Keratinocyte (primary cell): ENCODE data around the gene CNOT8. TPM values are rescaled to one million over a fixed set of nuclear protein-coding genes. Genes with fewer than 3 reads are reported as not detected.
"Not testable (repeated sequence)": the region's sequence is repeated elsewhere in the genome, so short reads cannot be mapped to it uniquely, and the experiment has no call there.

Experiments
- DNase-seq: peaks from one replicate; pipeline ENCODE4 v3.0.0-alpha.2; 2011; ENCODE audit warnings: low read depth, missing footprints, low spot score
- FAIRE-seq: peaks from 2 replicates; lab custom pipeline; 2011; peaks lifted over from hg19 to GRCh38; lab: Jason Lieb, UNC
- H2AFZ ChIP-seq: 2 replicates; pipeline ENCODE4 v1.6.0; 2012; ENCODE audit warnings: low read length, control low read depth, inconsistent platforms; ENCODE audit not compliant: control insufficient read depth
- H3K27ac ChIP-seq: 2 replicates; pipeline ENCODE4 v1.5.1; 2011; ENCODE audit warnings: low read length; ENCODE audit not compliant: control insufficient read depth, insufficient read depth
- H3K27me3 ChIP-seq: 3 replicates; pipeline ENCODE4 v1.6.0; 2011; ENCODE audit warnings: low read length; ENCODE audit not compliant: control insufficient read depth, insufficient read depth; ENCODE audit errors: extremely low read depth
- H3K36me3 ChIP-seq, 2 experiments: 2 replicates in 1 of 2; 3 replicates in 1 of 2; pipeline ENCODE4 v1.5.1; 2011; ENCODE audit warnings: low read length in 2 of 2, mild to moderate bottlenecking in 1 of 2; ENCODE audit not compliant: control insufficient read depth in 2 of 2, insufficient read depth in 2 of 2; ENCODE audit errors: extremely low read depth in 1 of 2
- H3K4me1 ChIP-seq: 3 replicates; pipeline ENCODE4 v1.5.1; 2011; ENCODE audit warnings: low read length; ENCODE audit not compliant: control insufficient read depth, insufficient read depth; ENCODE audit errors: extremely low read depth
- H3K4me2 ChIP-seq: 3 replicates; pipeline ENCODE4 v1.6.0; 2011; ENCODE audit warnings: low read depth, low read length; ENCODE audit not compliant: control insufficient read depth, insufficient read depth; ENCODE audit errors: extremely low read depth
- H3K4me3 ChIP-seq, 3 experiments: fragments of 200-600 bp in 1 of 3; sonication (generic) in 1 of 3; 2 replicates in 2 of 3; 3 replicates in 1 of 3; pipeline ENCODE4 v1.5.1; 2011 to 2016; ENCODE audit warnings: low read length in 3 of 3, mild to moderate bottlenecking in 3 of 3, control low read depth in 2 of 3, inconsistent platforms in 1 of 3, low read depth in 1 of 3, mixed read lengths in 1 of 3, mixed run types in 1 of 3, moderate library complexity in 1 of 3; ENCODE audit not compliant: control insufficient read depth in 2 of 3, insufficient read depth in 2 of 3; ENCODE audit errors: extremely low read depth in 1 of 3
- H3K79me2 ChIP-seq: 2 replicates; pipeline ENCODE4 v1.6.0; 2012; ENCODE audit warnings: low read length; ENCODE audit not compliant: control insufficient read depth, insufficient read depth
- H3K9ac ChIP-seq: 3 replicates; pipeline ENCODE4 v1.6.0; 2011; ENCODE audit warnings: low read length; ENCODE audit not compliant: control insufficient read depth, insufficient read depth; ENCODE audit errors: extremely low read depth
- H3K9me1 ChIP-seq: 3 replicates; pipeline ENCODE4 v1.6.0; 2011; ENCODE audit warnings: low read length; ENCODE audit not compliant: control insufficient read depth, insufficient read depth; ENCODE audit errors: extremely low read depth
- H3K9me3 ChIP-seq: 2 replicates; pipeline ENCODE4 v1.5.1; 2012; ENCODE audit warnings: low read depth, low read length; ENCODE audit not compliant: control insufficient read depth
- H4K20me1 ChIP-seq: 3 replicates; pipeline ENCODE4 v1.6.0; 2011; ENCODE audit warnings: low read length; ENCODE audit not compliant: control insufficient read depth, insufficient read depth; ENCODE audit errors: extremely low read depth
- EZH2 ChIP-seq: IDR thresholded peaks from one replicate; pipeline ENCODE4 v1.6.1; 2012; ENCODE audit warnings: inconsistent platforms, mild to moderate bottlenecking, low read length, moderate library complexity
- dilution Hi-C: fragments of 300-500 bp; cut with MboI; formaldehyde crosslinking; loops from one replicate; pipeline ENCODE4 v1.7.0; 2020; ENCODE audit warnings: low sequenced_read_pairs; ENCODE audit not compliant: extremely low pct_ligation_motif_present
- polyA plus RNA-seq, 5 experiments: library from polyadenylated mRNA; depleted of rRNA in 3 of 5; stranded (reverse) in 3 of 5; stranded (forward) in 1 of 5; unstranded in 1 of 5; fragments of >200 nt; gene quantifications; 1 replicate in 1 of 5; 2 replicates in 3 of 5; 3 replicates in 1 of 5; pipeline versions ENCODE4 v1.2.1 to v1.2.3, GENCODE V29; 2011 to 2012; ENCODE audit warnings: missing spikeins in 2 of 5, low read depth in 1 of 5, low replicate concordance in 1 of 5
- TF ChIP-seq, protein P1 (sequence below), 3 experiments: IDR thresholded peaks in 1 of 3; conservative IDR thresholded peaks in 1 of 3; optimal IDR thresholded peaks in 1 of 3; 2 replicates in 2 of 3; 3 replicates in 1 of 3; pipeline versions ENCODE3 to v1.5.1; 2011; ENCODE audit warnings: low read length in 3 of 3, mild to moderate bottlenecking in 3 of 3, moderate library complexity in 2 of 3, control low read depth in 1 of 3, inconsistent platforms in 1 of 3; ENCODE audit not compliant: insufficient read depth in 2 of 3; ENCODE audit errors: extremely low read depth in 1 of 3

CNOT8 gene
- polyA plus RNA-seq, 1 donor (not counting 4 experiments of a cell fraction or from before 2014, with no cell fraction given), result 44.5 TPM

- Histone ChIP-seq H3K9me3 (no peaks in the 10 kb centered on the region), H3K4me3 (no peak overlapping the region), H3K4me1 (peaks cover 4% of the 10 kb centered on the region), H3K79me2 (peaks cover 2% of the 10 kb centered on the region), H3K27me3 (no peaks in the 10 kb centered on the region), H3K4me2 (no peak overlapping the region), H4K20me1 (no peaks in the 10 kb centered on the region), H3K27ac (no peak overlapping the region), H3K9me1 (no peaks in the 10 kb centered on the region), H3K9ac (no peak overlapping the region), H3K36me3 (peaks cover 28 to 61% of the 10 kb centered on the region in 2 experiments), H2AFZ (no peak overlapping the region)
- no peak for DNase-seq
- FAIRE-seq, result no peak
- TF ChIP-seq, protein P1, sequence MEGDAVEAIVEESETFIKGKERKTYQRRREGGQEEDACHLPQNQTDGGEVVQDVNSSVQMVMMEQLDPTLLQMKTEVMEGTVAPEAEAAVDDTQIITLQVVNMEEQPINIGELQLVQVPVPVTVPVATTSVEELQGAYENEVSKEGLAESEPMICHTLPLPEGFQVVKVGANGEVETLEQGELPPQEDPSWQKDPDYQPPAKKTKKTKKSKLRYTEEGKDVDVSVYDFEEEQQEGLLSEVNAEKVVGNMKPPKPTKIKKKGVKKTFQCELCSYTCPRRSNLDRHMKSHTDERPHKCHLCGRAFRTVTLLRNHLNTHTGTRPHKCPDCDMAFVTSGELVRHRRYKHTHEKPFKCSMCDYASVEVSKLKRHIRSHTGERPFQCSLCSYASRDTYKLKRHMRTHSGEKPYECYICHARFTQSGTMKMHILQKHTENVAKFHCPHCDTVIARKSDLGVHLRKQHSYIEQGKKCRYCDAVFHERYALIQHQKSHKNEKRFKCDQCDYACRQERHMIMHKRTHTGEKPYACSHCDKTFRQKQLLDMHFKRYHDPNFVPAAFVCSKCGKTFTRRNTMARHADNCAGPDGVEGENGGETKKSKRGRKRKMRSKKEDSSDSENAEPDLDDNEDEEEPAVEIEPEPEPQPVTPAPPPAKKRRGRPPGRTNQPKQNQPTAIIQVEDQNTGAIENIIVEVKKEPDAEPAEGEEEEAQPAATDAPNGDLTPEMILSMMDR (optimal IDR thresholded peaks at IDR 0.05 in 1 of 3, IDR thresholded peaks at IDR 0.05 in 1 of 3, conservative IDR thresholded peaks at IDR 0.05 in 1 of 3; ENCODE audit: extremely low read depth in 1 of 3, insufficient read depth in 2 of 3, low read length in 3 of 3), result no peak
- TF ChIP-seq EZH2, result no peak
- dilution Hi-C loops, result no loop called here
Observed at GRCh38 chr5:154819546-154819945, 38.9 kb upstream of the CNOT8 start.

- Histone ChIP-seq H3K4me2 (no peak overlapping the region), H3K9ac (no peak overlapping the region), H3K27ac (no peak overlapping the region), H3K4me3 (no peak overlapping the region), H3K4me1 (peaks cover 4% of the 10 kb centered on the region), H3K36me3 (peaks cover 23 to 55% of the 10 kb centered on the region in 2 experiments), H4K20me1 (no peaks in the 10 kb centered on the region), H3K9me3 (no peaks in the 10 kb centered on the region), H3K9me1 (no peaks in the 10 kb centered on the region), H2AFZ (no peak overlapping the region), H3K27me3 (no peaks in the 10 kb centered on the region), H3K79me2 (no peaks in the 10 kb centered on the region)
- FAIRE-seq (no peak), DNase-seq (no peak)
- dilution Hi-C loops, result no loop called here
- no peak for TF ChIP-seq EZH2
- TF ChIP-seq, protein P1 (optimal IDR thresholded peaks at IDR 0.05 in 1 of 3, IDR thresholded peaks at IDR 0.05 in 1 of 3, conservative IDR thresholded peaks at IDR 0.05 in 1 of 3; ENCODE audit: extremely low read depth in 1 of 3, insufficient read depth in 2 of 3, low read length in 3 of 3), result no peak
Observed at GRCh38 chr5:154820383-154820782, 38.0 kb upstream of the CNOT8 start.

DNA sequence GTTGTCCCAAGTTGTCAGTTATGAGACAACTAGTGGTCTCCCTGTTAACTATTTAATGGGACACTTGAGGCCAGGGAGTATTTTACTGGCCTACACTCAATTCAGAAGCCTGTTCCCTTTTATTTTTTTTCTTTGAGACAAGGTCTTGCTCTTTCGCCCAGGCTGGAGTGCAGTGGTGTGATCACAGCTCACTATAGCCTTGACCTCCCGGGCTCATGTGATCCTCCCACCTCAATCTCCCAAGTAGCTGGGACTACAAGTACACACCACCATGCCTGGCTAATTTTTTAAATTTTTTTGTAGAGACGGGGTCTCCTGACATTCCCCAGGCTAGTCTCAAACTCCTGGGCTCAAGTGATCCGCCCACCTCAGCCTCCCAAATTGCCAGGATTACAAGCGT is 35.5 kb upstream of the CNOT8 start:
- H3K9me3 ChIP-seq, DNase-seq, H3K27me3 ChIP-seq, H3K27ac ChIP-seq, H3K9me1 ChIP-seq, H3K9ac ChIP-seq, H2AFZ ChIP-seq, H3K4me3 ChIP-seq, H4K20me1 ChIP-seq, H3K79me2 ChIP-seq, FAIRE-seq, H3K4me1 ChIP-seq, dilution Hi-C loops, H3K4me2 ChIP-seq: not testable (repeated sequence)
- peaks cover 11 to 34% of the 10 kb centered on the region in 2 experiments for H3K36me3 ChIP-seq
